ENCODE data around the gene OPA1.

OPA1 gene

GRCh38 chr3:193744048-193744821 lies 151.2 kb downstream of the OPA1 start:
- Histone ChIP-seq H3K36me3 (ENCODE audit: insufficient read depth, low read length) (no peaks in the 10 kb centered on the region), H3K27me3 (ENCODE audit: insufficient read depth, low read length) (peaks cover 12% of the 10 kb centered on the region), H3K4me3 (ENCODE audit: low read length) (no peak overlapping the region), H3K4me1 (ENCODE audit: insufficient read depth, low read length) (peaks cover 9% of the 10 kb centered on the region), H3K9me3 (ENCODE audit: low read length) (no peaks in the 10 kb centered on the region), H2AFZ (ENCODE audit: low read depth, low read length) (no peak overlapping the region)

- Histone ChIP-seq H3K4me3 (ENCODE audit: low read length) (no peak overlapping the region), H3K36me3 (ENCODE audit: insufficient read depth, low read length) (no peaks in the 10 kb centered on the region), H2AFZ (ENCODE audit: low read depth, low read length) (no peak overlapping the region), H3K9me3 (ENCODE audit: low read length) (no peaks in the 10 kb centered on the region), H3K4me1 (ENCODE audit: insufficient read depth, low read length) (peaks cover 9% of the 10 kb centered on the region), H3K27me3 (ENCODE audit: insufficient read depth, low read length) (peaks cover 12% of the 10 kb centered on the region)
These were observed 152.0 kb downstream of the OPA1 start for GRCh38 chr3:193744822-193745684.

GRCh38 chr3:193746832-193747231 lies 153.8 kb downstream of the OPA1 start:
- Histone ChIP-seq H3K9me3 (ENCODE audit: low read length) (no peaks in the 10 kb centered on the region), H3K4me3 (ENCODE audit: low read length) (no peak overlapping the region), H3K36me3 (ENCODE audit: insufficient read depth, low read length) (no peaks in the 10 kb centered on the region), H3K27me3 (ENCODE audit: insufficient read depth, low read length) (peaks cover 12% of the 10 kb centered on the region), H3K4me1 (ENCODE audit: insufficient read depth, low read length) (peaks cover 9% of the 10 kb centered on the region), H2AFZ (ENCODE audit: low read depth, low read length) (no peak overlapping the region)

Data from neuron (in vitro differentiated cells).